ENCODE results near the gene PARP1. TPM values are rescaled to one million over a fixed set of nuclear protein-coding genes. Genes with fewer than 3 reads are reported as not detected.

Gene PARP1
- total RNA-seq, 1 experiment from 2014 or later, result 213 TPM

DNA sequence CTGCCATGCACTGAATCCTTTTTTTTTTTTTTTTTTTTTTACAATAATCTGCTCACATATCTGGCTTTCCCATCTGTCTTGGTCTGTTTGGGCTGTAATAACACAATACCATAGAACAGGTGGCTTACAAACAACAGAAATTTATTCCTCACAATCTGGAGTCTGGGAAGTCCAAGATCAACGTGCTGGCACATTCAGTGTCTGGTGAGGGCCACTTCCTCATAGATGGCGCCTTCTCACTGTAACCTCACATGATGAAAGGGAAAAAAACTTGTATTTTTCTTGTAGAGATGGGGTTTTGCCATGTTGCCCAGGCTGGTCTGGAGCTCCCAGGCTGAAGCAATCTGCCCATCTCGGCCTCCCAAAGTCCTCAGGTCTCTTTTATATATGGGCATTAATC lies 13.0 kb upstream of the PARP1 start:
- Histone ChIP-seq H3K4me1 (ENCODE audit: control insufficient read depth in 1 of 2, insufficient read depth in 2 of 2, low read length in 2 of 2) (no peaks in the 10 kb centered on the region), H3K27ac (ENCODE audit: low read depth, low read length) (no peak overlapping the region), H3K79me2 (ENCODE audit: insufficient read depth, low read length) (no peaks in the 10 kb centered on the region), H3K9ac (ENCODE audit: low read length) (no peak overlapping the region), H3K4me2 (ENCODE audit: low read length) (no peak overlapping the region), H2AFZ (ENCODE audit: low read depth, low read length, poor library complexity, severe bottlenecking) (no peak overlapping the region), H4K20me1 (ENCODE audit: insufficient read depth) (no peaks in the 10 kb centered on the region), H3K9me3 (ENCODE audit: control insufficient read depth in 1 of 2, insufficient read depth in 1 of 2, low read depth in 1 of 2, low read length in 2 of 2) (no peaks in the 10 kb centered on the region), H3K36me3 (ENCODE audit: control insufficient read depth in 1 of 2, insufficient read depth in 2 of 2, low read length in 2 of 2) (no peaks in the 10 kb centered on the region), H3K27me3 (ENCODE audit: insufficient read depth, low read length) (no peaks in the 10 kb centered on the region), H3K9me2 (ENCODE audit: insufficient read depth) (no peaks in the 10 kb centered on the region), H3K4me3 (replicated peaks in 1 of 2; ENCODE audit: low read depth in 1 of 2, low read length in 2 of 2) (no peak overlapping the region)
- BruUV-seq (replicated peaks), result no TSS peak
- ChIA-PET CTCF (interaction anchor here (1.5 kb wide), 1 partner anchor 13 kb away, joined by 4 read pairs; the partner anchor contains the start of gene PARP1), RAD21 (ENCODE audit: low non-redundant PET in 1 of 2, low total read pairs in 2 of 2, uncharacterized antibody in 2 of 2, unreplicated experiment in 2 of 2) (no interaction called here), POLR2A (no interaction called here)
- no peak for TF ChIP-seq SP1 (IDR thresholded peaks at IDR 0.05; ENCODE audit: low read depth)
- TF ChIP-seq SRF (IDR thresholded peaks at IDR 0.05; ENCODE audit: low read depth), result no peak
- TF ChIP-seq FOSL1 (IDR thresholded peaks at IDR 0.05; ENCODE audit: low read depth), result no peak
- TF ChIP-seq RAD21 (IDR thresholded peaks at IDR 0.05; ENCODE audit: low read depth), result no peak
- TF ChIP-seq, protein P1, sequence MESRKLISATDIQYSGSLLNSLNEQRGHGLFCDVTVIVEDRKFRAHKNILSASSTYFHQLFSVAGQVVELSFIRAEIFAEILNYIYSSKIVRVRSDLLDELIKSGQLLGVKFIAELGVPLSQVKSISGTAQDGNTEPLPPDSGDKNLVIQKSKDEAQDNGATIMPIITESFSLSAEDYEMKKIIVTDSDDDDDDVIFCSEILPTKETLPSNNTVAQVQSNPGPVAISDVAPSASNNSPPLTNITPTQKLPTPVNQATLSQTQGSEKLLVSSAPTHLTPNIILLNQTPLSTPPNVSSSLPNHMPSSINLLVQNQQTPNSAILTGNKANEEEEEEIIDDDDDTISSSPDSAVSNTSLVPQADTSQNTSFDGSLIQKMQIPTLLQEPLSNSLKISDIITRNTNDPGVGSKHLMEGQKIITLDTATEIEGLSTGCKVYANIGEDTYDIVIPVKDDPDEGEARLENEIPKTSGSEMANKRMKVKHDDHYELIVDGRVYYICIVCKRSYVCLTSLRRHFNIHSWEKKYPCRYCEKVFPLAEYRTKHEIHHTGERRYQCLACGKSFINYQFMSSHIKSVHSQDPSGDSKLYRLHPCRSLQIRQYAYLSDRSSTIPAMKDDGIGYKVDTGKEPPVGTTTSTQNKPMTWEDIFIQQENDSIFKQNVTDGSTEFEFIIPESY (IDR thresholded peaks at IDR 0.05; ENCODE audit: extremely low read depth, insufficient replicate concordance, low read length), result no peak
- no peak for TF ChIP-seq CEBPB (IDR thresholded peaks at IDR 0.05; ENCODE audit: low read depth)
- TF ChIP-seq EGR1 (IDR thresholded peaks at IDR 0.05; ENCODE audit: low read depth), result no peak
- no peak for TF ChIP-seq ATF3 (IDR thresholded peaks at IDR 0.05)
- no peak for TF ChIP-seq ZFX (IDR thresholded peaks at IDR 0.05)
- TF ChIP-seq CTCF (IDR thresholded peaks at IDR 0.05 in 2 of 3, conservative IDR thresholded peaks at IDR 0.05 in 1 of 3; ENCODE audit: borderline replicate concordance in 1 of 3, insufficient read depth in 1 of 3, low read depth in 2 of 3, low read length in 2 of 3), result no peak
- no peak for TF ChIP-seq POLR2A (IDR thresholded peaks at IDR 0.05; ENCODE audit: borderline replicate concordance, extremely low read depth, insufficient read depth, insufficient read length)
- no peak for TF ChIP-seq TCF7L2 (IDR thresholded peaks at IDR 0.05; ENCODE audit: borderline replicate concordance, extremely low read depth, insufficient read depth, insufficient read length)
- ATAC-seq (no peak), DNase-seq (ENCODE audit: low read depth, low spot score) (no peak)
- intact Hi-C loops (cut with micrococcal nuclease), result loop anchor here (10.0 kb wide), 1 partner anchor 1014 kb away; no protein-coding TSS in a partner anchor

Measured in HCT116 (cell line).